ENCODE measurements around the gene MARS1.
"Not testable (repeated sequence)": the region's sequence is repeated elsewhere in the genome, so short reads cannot be mapped to it uniquely, and the experiment has no call there.

Gene MARS1

GRCh38 chr12:57553343-57554202 lies 65.7 kb downstream of the MARS1 start:
- DNase-seq = no peak

- no peak for DNase-seq
These were observed 66.6 kb downstream of the MARS1 start for GRCh38 chr12:57554453-57554852.

DNA sequence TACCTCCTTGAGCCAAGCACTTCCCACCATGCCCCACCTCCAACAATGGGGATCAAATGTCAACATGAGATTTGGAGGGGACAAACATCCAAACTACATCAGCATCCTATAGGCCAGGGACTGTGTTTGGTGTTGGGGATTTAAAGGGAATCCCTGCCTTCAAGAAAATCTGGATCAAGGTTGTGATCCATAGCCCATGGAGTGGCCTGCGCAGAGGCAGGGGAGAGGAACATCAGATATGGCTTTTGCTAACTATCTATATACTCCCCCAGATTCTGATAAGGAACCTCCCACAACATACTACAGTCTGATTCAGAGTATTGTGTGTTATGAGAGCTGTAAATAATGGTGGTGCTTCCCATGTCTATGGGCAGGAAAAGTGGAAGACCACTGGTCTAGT lies 67.0 kb downstream of the MARS1 start:
- DNase-seq = no peak

DNA sequence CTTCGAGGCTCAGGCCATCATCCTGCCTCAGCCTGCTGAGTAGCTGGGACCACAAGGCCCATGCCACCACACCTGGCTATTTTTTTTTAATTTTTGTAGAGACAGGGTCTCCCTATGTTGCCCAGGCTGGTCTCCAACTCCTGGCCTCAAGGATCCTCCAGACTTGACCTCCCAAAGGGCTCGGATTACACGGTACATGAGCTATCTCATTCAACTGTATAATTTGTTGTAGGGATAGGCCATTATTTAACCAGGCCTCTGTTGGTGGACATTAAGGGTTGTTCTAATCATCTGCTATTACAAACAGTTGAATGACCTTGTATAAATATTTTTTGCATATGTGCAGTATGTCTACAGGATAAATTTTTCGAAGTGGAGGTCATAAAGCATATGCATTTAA lies 71.0 kb downstream of the MARS1 start:
- DNase-seq = no peak

DNA sequence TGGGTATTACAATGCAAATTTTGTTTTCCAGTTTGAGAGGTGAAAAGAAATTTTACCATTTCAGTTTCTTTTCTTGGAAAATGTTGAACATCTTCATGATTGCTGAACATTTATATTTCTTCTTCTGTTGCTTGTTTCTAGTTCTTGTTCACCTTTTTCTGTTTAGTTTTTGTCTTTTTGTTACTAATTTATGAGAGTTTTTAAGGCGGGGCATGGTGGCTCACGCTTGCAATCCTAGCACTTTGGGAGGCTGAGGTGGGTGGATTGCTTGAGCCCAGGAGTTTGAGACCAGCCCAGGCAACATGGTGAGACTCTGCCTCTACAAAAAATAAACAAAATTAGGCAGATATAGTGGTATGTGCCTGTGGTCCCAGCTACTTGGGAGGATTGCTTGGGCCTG lies 72.6 kb downstream of the MARS1 start:
- no peak for DNase-seq

DNA sequence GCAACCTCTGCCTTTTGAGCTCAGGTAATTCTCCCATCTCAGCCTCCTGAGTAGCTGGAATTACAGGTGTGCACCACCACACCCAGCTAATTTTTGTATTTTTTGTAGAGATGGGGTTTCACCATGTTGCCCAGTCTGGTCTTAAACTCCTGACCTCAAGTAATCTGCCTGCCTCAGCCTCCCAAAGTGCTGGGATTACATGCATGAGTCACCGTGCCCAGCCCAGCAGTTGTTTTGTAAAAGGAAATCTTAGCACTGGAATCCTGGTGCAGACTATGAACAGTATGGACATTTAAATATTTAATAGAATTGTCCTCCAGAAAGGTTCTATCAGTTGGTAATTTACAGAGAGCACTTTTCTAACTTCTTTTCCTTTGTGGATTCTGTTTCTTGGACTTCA lies 73.2 kb downstream of the MARS1 start:
- DNase-seq = not testable (repeated sequence)

GRCh38 chr12:57563358-57563757 lies 75.5 kb downstream of the MARS1 start:
- DNase-seq = no peak

DNA sequence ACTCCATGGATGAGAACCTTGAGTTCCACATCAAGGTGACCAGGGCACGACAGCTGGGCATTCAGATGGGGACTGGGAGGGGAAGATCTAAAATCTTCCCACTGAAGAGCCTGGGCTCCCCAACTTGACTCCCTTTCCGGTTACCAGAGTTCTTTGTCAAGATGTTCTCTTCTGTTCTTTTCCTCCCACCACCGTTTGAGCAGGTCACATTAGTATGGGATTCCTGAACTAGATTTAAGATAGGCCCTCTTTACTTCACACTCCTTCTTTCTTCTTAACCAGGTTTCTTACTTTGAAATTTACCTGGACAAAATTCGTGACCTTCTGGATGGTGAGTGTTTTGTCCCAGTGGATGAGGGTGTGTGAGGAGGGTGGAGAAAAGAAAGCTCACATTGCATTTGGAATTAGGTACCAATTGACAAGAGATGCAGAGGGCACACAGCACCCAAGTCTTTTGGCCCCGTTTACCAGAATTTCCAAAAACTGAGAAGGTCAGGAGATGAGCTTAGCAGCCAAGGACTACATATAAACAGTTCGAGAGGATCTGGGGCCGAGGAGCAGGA lies 76.4 kb downstream of the MARS1 start:
- DNase-seq = no peak

Measured in hematopoietic multipotent progenitor cell treated with erythropoietin and hydrocortisone succinate and interleukin-3 and kit ligand, for 6 days (in vitro differentiated cells).